HG03520 (cell line): ENCODE results near the gene KCTD5.
"Not testable (repeated sequence)": the region's sequence is repeated elsewhere in the genome, so short reads cannot be mapped to it uniquely, and the experiment has no call there.

ENCODE experiments used
- ATAC-seq: cut with Tn5 transposase; IDR thresholded peaks from one replicate; pipeline ENCODE4 v1.9.1; 2021; ENCODE audit warnings: mild to moderate bottlenecking, moderate library complexity; ENCODE audit not compliant: unreplicated experiment

Gene KCTD5

DNA sequence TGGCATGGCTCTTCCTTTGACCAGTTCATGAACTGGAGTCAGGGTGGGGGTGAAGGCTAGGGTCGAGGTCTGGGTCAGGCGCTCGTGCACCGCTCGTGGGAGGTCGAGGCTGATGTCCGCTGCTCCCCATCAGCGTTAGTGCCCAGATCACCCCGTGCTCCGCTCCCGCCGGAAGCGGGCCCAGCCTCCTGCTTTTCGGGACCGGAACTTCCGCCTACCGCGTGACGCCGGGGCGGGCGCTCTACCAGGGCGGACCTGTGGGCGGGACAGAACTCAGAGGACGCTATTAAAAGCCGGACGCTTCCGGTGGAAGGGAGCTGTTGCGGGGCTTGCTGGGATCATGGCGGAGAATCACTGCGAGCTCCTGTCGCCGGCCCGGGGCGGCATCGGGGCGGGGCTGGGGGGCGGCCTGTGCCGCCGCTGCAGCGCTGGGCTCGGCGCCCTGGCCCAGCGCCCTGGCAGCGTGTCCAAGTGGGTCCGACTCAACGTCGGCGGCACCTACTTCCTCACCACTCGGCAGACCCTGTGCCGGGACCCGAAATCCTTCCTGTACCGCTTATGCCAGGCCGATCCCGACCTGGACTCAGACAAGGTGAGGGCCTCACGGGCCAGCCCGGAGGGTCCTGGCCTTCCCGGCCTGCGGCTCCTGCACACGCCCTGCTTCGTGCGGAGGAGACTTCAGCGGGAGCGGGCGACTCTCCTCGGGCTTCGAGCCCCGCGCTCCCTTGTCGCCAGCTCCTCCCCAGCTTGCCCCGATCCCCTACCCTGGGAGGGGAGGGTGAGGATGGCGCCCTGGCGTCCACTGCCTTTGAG lies at the start of gene KCTD5:
TSS of gene KCTD5 (plus strand) at position 315 of the 813 bp plus-strand sequence. CDS start at position 341, 26 bp downstream.
- ATAC-seq = peak; percentile 66

GRCh38 chr16:2639071-2639721 lies 43.1 kb upstream of the KCTD5 start:
- ATAC-seq = not testable (repeated sequence)

DNA sequence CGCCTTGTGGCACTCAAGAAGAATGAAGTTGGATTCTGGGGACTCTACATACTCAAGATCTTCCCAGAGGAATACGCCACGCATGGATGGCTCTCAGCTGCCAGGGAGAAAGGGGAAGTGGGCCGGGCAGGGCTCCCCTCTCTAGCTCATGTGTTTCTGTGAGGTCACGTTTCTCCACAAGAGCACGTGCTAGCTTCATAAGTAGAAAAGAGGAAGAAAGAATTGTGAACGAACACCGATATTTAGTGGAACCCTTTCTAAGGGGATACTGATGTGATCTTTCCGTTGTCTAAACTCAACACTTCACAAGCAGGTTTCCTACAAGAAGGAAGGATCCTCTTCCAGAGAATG lies 42.6 kb upstream of the KCTD5 start:
- ATAC-seq = not testable (repeated sequence)

DNA sequence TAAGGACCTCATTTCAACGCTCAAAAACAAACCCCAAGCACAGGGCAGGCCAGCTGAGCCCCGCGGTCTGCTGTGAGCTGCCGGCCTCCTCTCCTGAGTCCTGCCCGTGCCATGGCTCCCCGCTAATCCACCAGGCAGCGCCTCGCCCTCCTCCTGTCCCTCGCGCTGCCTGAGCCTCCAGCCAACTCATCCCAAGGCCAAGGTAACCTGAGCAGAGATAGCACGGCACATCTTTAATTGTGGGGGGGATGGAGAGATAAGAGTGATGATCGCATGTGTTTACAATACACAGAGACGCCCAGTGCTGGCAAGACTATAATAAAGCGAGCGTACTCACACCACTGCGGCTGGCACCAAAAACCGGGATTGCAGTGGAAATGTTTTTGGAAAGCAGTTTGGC lies 39.8 kb upstream of the KCTD5 start:
- not testable (repeated sequence) for ATAC-seq

- not testable (repeated sequence) for ATAC-seq
Observed at GRCh38 chr16:2644754-2645453, 37.4 kb upstream of the KCTD5 start.

DNA sequence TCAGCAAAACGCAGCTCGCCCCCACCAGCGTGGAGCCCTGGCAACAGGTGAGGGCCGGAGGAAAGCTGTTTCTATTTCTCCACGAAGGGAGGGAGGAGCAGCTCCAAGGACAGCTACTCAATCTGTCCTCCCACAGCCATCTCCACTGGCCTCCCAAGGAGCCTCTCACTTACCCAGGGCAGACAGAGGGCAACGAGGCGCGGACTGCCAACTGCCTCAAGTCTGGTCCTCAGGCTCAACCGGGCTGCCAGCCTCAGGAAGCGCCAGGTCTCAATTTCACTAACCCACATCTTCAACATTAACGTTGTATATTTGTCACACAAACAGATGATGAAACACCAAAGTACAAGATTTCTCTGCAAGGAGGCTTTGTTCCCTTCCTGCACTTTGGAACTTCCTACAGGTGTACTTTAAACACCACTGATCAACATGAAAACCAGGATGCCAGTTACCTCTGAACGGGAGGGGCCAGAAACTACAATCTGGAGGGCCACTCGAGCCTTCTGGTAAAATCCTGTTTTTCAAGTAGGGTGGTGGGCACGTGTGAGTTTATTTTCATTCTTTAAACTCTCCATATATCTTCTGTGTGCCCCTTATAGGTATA lies 31.0 kb upstream of the KCTD5 start:
- ATAC-seq = not testable (repeated sequence)

DNA sequence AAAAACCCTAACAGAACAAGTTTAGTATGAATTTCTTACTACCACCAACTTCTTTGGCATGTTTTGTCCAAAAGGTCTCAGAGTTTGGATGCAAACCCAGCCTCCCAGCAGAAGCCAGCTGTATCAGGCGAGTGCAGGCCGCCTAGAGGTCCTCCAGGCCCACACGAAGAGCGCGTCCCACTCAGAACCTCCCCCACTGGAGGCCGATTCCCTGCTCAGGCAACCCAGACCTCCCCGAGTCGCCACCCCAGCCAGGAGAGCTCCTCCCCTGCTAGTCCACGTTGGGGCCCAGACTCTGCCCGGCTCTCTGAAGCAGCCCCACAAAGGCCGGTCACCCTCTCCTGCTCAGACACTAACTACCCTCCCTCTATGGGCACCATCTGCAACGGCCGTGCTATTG lies 28.4 kb upstream of the KCTD5 start:
- ATAC-seq = not testable (repeated sequence)

DNA sequence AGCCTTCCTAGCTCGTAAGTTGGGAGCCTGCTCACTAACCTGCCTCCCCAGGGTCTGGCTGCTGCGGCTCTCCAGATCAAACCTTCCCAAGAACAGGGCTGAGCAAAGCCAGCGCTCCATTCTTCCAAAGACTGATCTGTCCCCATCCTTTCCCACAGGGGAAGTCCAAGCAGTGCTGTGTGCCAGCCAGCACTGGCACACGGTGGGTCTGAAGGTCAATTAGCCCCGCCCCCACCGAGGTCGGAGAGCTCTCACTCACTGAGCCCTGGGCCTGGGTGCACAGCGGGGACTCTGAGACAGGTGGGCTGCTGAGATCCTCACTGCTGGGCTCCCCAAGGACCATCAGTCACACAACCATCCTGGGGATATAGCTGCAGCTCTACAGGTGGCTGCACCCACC lies 27.4 kb upstream of the KCTD5 start:
- not testable (repeated sequence) for ATAC-seq

DNA sequence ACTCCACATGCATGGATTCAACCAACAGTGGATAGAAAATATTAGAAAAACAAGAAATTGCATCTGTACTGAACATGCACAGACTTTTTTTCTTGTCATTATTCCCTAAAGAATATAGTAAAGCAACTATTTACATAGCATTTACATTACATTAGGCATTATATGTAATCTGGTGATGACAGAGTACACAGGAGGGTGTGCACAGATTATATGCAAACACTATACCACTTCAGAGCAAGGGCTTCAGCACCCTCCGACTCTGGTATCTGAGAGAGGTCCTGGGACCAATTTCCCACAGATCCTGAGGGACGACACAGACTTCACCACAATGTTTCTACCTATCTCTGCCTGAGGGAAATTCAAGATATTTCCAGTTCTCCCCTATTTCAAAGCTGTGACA lies 25.3 kb upstream of the KCTD5 start:
- no peak for ATAC-seq

GRCh38 chr16:2657803-2658202 lies 24.5 kb upstream of the KCTD5 start:
- not testable (repeated sequence) for ATAC-seq

DNA sequence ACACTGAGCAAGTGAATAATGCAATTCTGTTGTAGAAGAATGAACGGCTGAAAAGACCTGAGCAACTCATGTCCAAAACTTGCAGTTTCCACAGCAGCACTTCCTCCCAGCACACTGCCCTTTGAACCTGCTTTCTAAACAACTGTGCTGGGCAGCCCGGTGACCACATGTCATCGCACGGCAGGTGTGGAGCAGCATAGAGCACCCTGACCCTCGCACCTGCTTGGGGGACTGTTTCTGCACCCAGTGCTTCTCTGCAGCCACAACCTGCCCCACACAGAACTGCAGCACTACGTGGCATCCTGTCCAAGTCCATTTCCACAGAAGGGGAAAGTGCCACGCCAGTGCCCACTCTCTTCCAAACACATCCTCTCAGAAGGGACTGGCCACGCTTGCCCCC lies 22.8 kb upstream of the KCTD5 start:
- ATAC-seq = not testable (repeated sequence)

DNA sequence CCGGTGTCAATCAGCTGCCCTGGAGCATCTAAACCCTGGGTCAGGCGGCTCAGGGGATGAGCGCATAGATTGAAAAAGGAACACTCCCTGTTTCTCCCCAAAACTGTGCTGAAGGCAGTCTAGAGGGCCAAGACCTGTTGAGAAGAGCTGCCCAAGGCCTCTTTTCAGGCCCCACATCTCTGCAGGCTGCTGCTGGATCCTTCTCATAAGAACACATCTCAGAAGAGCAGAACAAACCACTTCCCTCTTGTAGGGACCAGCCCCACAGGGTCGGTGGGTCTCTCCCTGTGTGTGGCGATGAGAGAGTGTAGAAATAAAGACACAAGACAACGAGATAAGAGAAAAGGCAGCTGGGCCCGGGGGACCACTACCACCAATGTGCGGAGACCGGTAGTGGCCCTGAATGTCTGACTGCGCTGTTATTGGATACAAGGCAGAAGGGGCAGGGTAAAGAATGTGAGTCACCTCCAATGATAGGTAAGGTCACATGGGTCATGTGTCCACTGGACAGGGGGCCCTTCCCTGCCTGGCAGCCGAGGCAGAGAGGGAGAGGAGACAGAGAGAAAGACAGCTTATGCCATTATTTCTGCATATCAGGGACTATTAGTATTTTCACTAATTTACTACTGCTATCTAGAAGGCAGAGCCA lies 22.2 kb upstream of the KCTD5 start:
- ATAC-seq = not testable (repeated sequence)

GRCh38 chr16:2660755-2661373 lies 21.5 kb upstream of the KCTD5 start:
- ATAC-seq = not testable (repeated sequence)

GRCh38 chr16:2663553-2664546 lies 18.5 kb upstream of the KCTD5 start:
- ATAC-seq = no peak

DNA sequence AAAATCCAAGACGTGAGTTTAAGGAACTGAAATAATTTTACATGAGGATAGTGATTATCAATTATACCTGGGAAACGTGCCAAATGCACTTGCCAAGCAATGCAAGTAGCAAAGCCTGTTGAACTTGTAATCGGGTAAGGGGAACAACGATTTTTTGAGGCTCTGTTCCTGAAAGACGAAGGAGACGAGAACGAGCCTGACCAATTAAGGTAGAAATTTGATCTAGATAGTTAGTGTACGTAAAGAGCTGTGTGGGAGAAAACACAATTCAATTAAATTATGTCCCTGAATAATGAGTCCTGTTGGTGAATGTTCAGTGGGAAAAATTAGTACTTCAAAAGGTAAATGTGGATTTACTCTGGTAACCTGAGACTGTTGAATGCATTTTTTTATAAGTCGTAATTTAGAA lies 17.7 kb upstream of the KCTD5 start:
- ATAC-seq = no peak

GRCh38 chr16:2666671-2667070 lies 15.7 kb upstream of the KCTD5 start:
- not testable (repeated sequence) for ATAC-seq

DNA sequence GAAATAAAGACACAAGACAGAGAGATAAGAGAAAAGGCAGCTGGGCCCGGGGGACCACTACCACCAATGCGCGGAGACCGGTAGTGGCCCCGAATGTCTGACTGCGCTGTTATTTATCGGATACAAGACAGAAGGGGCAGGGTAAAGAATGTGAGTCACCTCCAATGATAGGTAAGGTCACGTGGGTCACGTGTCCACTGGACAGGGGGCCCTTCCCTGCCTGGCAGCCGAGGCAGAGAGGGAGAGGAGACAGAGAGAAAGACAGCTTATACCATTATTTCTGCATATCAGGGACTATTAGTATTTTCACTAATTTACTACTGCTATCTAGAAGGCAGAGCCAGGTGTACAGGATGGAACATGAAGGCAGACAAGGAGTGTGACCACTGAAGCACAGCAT lies 12.7 kb upstream of the KCTD5 start:
- ATAC-seq = not testable (repeated sequence)

DNA sequence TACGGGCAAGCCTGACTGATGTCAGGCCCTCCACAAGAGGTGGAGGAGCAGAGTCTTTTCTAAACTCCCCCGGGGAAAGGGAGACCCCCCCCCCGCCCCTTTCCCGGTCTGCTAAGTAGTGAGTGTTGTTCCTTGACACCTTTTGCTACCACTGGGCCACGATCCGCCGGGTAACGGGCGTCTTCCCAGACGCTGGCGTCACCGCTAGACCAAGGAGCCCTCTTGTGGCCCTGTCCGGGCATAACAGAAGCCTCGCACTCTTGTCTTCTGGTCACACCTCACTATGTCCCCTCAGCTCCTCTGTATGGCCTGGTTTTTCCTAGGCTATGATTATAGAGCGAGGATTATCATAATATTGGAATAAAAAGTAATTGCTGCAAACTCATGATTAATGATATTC lies 12.3 kb upstream of the KCTD5 start:
- not testable (repeated sequence) for ATAC-seq

- ATAC-seq = not testable (repeated sequence)
Observed at GRCh38 chr16:2671193-2671592, 11.1 kb upstream of the KCTD5 start.
